ENCODE data around the gene STK17A. TPM values are rescaled to one million over a fixed set of nuclear protein-coding genes. Genes with fewer than 3 reads are reported as not detected.

The STK17A gene
- total RNA-seq, 2 donors from 2014 or later = 61.7 to 67.6 TPM

GRCh38 chr7:43639858-43640491 lies 57.1 kb downstream of the STK17A start:
- H3K9me3 Mint-ChIP-seq = no peaks in the 10 kb centered on the region
- peaks cover 52 to 54% of the 10 kb centered on the region in 2 donors for H3K4me1 Mint-ChIP-seq (ENCODE audit: low read depth in 2 of 2)
- ATAC-seq (no peak), DNase-seq (ENCODE audit: low spot score) (no peak)
- H3K4me3 Mint-ChIP-seq = no peak overlapping the region
- no peaks in the 10 kb centered on the region for H3K27me3 Mint-ChIP-seq
- peak overlapping the region; percentile 77 to 90 for H3K27ac Mint-ChIP-seq
- H3K36me3 Mint-ChIP-seq = peaks cover 35% of the 10 kb centered on the region

- Mint-ChIP-seq H3K4me1 (ENCODE audit: low read depth in 2 of 2) (peaks cover 59% of the 10 kb centered on the region in 2 donors), H3K36me3 (peaks cover 40% of the 10 kb centered on the region), H3K4me3 (no peak overlapping the region), H3K27me3 (no peaks in the 10 kb centered on the region), H3K9me3 (no peaks in the 10 kb centered on the region), H3K27ac (peak overlapping the region; percentile 77 to 90)
- ATAC-seq = no peak
- DNase-seq (ENCODE audit: low spot score) = no peak
These were observed 57.8 kb downstream of the STK17A start for GRCh38 chr7:43640679-43641078.

DNA sequence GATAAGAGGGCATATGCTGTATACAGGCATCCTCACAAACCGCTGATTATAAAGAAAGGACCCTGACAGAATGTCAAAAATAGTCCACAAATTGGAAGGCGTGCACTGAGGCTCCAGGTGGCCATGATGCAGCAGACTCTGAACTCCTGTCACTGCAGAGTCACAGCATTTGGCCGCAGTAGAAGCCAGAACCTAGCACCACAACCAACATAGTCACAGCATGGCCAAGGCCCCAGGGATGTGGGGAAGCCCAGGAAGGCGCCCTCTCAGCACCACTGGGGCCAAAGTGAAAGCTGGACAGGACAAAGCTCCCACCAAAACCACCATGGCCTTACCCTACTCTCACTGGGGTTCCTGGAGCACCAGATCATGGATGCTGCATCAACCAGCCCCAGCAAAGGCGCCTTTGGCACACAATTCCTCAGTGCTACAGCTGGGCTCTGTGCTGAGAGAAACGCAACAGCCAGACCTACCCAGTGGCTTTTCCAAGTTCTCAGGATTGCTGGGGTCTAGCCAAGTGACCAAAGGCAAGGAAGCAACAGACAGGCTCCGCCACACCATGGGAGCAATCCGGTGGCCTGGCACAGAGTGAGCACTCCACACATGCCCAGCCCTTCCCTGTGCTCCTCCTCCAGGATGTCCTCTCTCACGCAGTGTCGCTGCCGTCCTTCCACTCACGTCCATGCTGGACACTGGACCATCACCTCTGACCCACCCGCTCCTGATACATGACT lies 60.2 kb downstream of the STK17A start:
- ATAC-seq = peak; percentile 68 to 72
- peaks cover 66 to 67% of the 10 kb centered on the region in 2 donors for H3K4me1 Mint-ChIP-seq (ENCODE audit: low read depth in 2 of 2)
- no peaks in the 10 kb centered on the region for H3K27me3 Mint-ChIP-seq

GRCh38 chr7:43643846-43644245 lies 60.9 kb downstream of the STK17A start:
- peaks cover 27% of the 10 kb centered on the region for H3K36me3 Mint-ChIP-seq
- DNase-seq (ENCODE audit: low spot score) (no peak), ATAC-seq (no peak)
- no peaks in the 10 kb centered on the region for H3K27me3 Mint-ChIP-seq
- H3K4me3 Mint-ChIP-seq = peak overlapping the region; percentile 45
- peak overlapping the region; percentile 62 to 87 for H3K27ac Mint-ChIP-seq
- peaks cover 69 to 73% of the 10 kb centered on the region in 2 donors for H3K4me1 Mint-ChIP-seq (ENCODE audit: low read depth in 2 of 2)
- H3K9me3 Mint-ChIP-seq = no peaks in the 10 kb centered on the region

More for the DNA sequence above, 60.2 kb downstream of the STK17A start:
- no peaks in the 10 kb centered on the region for H3K9me3 Mint-ChIP-seq
- DNase-seq (ENCODE audit: low spot score) = peak; percentile 64
- H3K36me3 Mint-ChIP-seq = peaks cover 28% of the 10 kb centered on the region
- H3K27ac Mint-ChIP-seq = peak overlapping the region; percentile 65 to 87
- H3K4me3 Mint-ChIP-seq = peak overlapping the region; percentile 45

- DNase-seq (ENCODE audit: low spot score) (no peak), ATAC-seq (no peak)
- peak overlapping the region; percentile 82 to 83 for H3K27ac Mint-ChIP-seq
- no peaks in the 10 kb centered on the region for H3K9me3 Mint-ChIP-seq
- H3K36me3 Mint-ChIP-seq = peaks cover 19% of the 10 kb centered on the region
- H3K4me1 Mint-ChIP-seq (ENCODE audit: low read depth in 2 of 2) = peaks cover 75 to 82% of the 10 kb centered on the region in 2 donors
- H3K4me3 Mint-ChIP-seq = peak overlapping the region; percentile 81
- no peaks in the 10 kb centered on the region for H3K27me3 Mint-ChIP-seq
These were observed 62.9 kb downstream of the STK17A start for GRCh38 chr7:43645699-43646226.

GRCh38 chr7:43646603-43647338 lies 63.9 kb downstream of the STK17A start:
- no peak for DNase-seq (ENCODE audit: low spot score)
- H3K36me3 Mint-ChIP-seq = peaks cover 17% of the 10 kb centered on the region

DNA sequence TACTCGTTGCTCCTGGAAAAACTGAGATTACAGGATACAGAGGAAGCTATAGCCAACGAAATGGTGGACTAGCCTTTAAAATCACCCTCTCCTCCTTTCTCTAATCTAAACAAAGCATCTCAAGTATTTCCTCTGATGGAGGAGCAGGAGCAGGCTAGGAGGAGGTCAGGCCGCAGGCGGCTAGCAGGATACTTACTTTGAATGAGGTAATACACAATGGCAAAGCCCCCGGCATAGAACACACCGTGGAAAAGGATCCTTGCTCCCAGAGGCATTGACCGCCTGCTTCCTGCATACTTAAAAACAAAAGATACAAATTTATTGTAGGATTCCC lies 64.4 kb downstream of the STK17A start:
- Mint-ChIP-seq H3K4me3 (peak overlapping the region; percentile 81), H3K4me1 (ENCODE audit: low read depth in 2 of 2) (peaks cover 82 to 92% of the 10 kb centered on the region in 2 donors), H3K9me3 (no peaks in the 10 kb centered on the region), H3K36me3 (peaks cover 17% of the 10 kb centered on the region), H3K27ac (peak overlapping the region; percentile 82 to 83), H3K27me3 (no peaks in the 10 kb centered on the region)
- ATAC-seq (no peak), DNase-seq (ENCODE audit: low spot score) (no peak)

More at GRCh38 chr7:43646603-43647338, 63.9 kb downstream of the STK17A start:
- Mint-ChIP-seq H3K27me3 (no peaks in the 10 kb centered on the region), H3K9me3 (no peaks in the 10 kb centered on the region), H3K27ac (peak overlapping the region; percentile 82 to 83), H3K4me3 (peak overlapping the region; percentile 81), H3K4me1 (ENCODE audit: low read depth in 2 of 2) (peaks cover 80 to 91% of the 10 kb centered on the region in 2 donors)
- ATAC-seq = no peak

GRCh38 chr7:43647673-43648472 lies 65.0 kb downstream of the STK17A start:
- peaks cover 79 to 90% of the 10 kb centered on the region in 2 donors for H3K4me1 Mint-ChIP-seq (ENCODE audit: low read depth in 2 of 2)
- peak; percentile 73 to 84 for ATAC-seq
- H3K36me3 Mint-ChIP-seq = peaks cover 13% of the 10 kb centered on the region
- H3K27ac Mint-ChIP-seq = peak overlapping the region; percentile 82 to 83
- peak; percentile 74 for DNase-seq (ENCODE audit: low spot score)
- H3K9me3 Mint-ChIP-seq = no peaks in the 10 kb centered on the region
- H3K27me3 Mint-ChIP-seq = no peaks in the 10 kb centered on the region
- peak overlapping the region; percentile 81 for H3K4me3 Mint-ChIP-seq

- DNase-seq (ENCODE audit: low spot score) = peak; percentile 87
- Mint-ChIP-seq H3K36me3 (peaks cover 13% of the 10 kb centered on the region), H3K27ac (peak overlapping the region; percentile 82 to 83), H3K4me3 (peak overlapping the region; percentile 81), H3K27me3 (no peaks in the 10 kb centered on the region), H3K4me1 (ENCODE audit: low read depth in 2 of 2) (peaks cover 73 to 85% of the 10 kb centered on the region in 2 donors), H3K9me3 (no peaks in the 10 kb centered on the region)
- ATAC-seq = peak; percentile 72 to 73
These were observed 65.8 kb downstream of the STK17A start for GRCh38 chr7:43648473-43649406.

DNA sequence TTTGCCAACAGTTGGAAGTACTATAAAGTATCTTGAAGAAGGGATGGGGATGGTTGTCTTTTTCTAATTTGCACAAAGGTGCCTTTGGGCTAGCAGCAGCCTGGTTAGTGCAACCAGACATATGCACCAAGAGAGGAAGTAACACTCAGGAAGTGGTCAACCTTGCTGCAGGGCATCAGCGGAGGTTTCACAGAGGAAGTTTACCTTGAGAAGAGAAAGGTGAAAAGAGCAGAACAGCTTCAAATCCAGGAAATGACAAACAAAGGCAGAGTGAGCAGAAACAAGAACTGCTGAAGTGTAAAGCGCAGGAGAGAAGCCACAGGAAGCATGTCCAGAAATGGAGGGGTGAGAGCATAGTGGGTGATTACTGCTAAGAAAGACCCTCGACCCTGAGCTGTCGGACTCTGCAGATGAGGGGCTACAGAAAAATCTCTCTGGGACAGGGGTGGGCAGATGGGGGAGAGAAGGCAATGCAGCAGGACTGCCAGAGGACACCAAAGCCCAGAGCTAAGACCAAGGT lies 66.9 kb downstream of the STK17A start:
- DNase-seq (ENCODE audit: low spot score) = peak; percentile 82

GRCh38 chr7:43650457-43651052 lies 67.6 kb downstream of the STK17A start:
- H3K4me1 Mint-ChIP-seq (ENCODE audit: low read depth in 2 of 2) = peaks cover 70 to 78% of the 10 kb centered on the region in 2 donors
- ATAC-seq = no peak
- no peaks in the 10 kb centered on the region for H3K9me3 Mint-ChIP-seq
- peaks cover 12% of the 10 kb centered on the region for H3K36me3 Mint-ChIP-seq
- no peaks in the 10 kb centered on the region for H3K27me3 Mint-ChIP-seq
- H3K4me3 Mint-ChIP-seq = peak overlapping the region; percentile 81
- H3K27ac Mint-ChIP-seq = peak overlapping the region; percentile 82 to 83
- no peak for DNase-seq (ENCODE audit: low spot score)

More for the DNA sequence above, 66.9 kb downstream of the STK17A start:
- peaks cover 74 to 84% of the 10 kb centered on the region in 2 donors for H3K4me1 Mint-ChIP-seq (ENCODE audit: low read depth in 2 of 2)
- H3K27me3 Mint-ChIP-seq = no peaks in the 10 kb centered on the region
- ATAC-seq = peak; percentile 70 to 71
- peak overlapping the region; percentile 82 to 83 for H3K27ac Mint-ChIP-seq
- H3K9me3 Mint-ChIP-seq = no peaks in the 10 kb centered on the region
- peak overlapping the region; percentile 81 for H3K4me3 Mint-ChIP-seq
- H3K36me3 Mint-ChIP-seq = peaks cover 16% of the 10 kb centered on the region

DNA sequence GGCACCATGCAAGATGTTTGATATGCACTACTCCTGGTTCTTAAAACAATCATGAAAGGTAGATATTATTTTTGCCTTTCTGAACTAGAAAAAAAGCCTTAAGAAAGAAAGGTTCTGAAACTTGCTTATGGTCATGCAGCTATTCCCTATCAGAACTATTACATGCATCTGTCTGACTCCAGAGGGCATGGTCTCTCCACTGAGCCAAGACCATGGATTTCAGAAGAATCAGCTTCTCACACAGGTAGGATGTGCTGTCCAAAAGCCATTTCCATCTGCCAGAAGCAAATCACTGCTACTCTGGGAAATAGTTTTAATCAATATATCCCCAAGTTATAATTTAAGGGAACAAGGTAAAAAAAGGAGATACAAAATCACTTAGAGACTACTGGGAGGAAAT lies 69.5 kb downstream of the STK17A start:
- Mint-ChIP-seq H3K4me3 (peak overlapping the region; percentile 36), H3K27me3 (no peaks in the 10 kb centered on the region), H3K4me1 (ENCODE audit: low read depth in 2 of 2) (peaks cover 57 to 63% of the 10 kb centered on the region in 2 donors), H3K36me3 (peaks cover 9% of the 10 kb centered on the region), H3K9me3 (no peaks in the 10 kb centered on the region), H3K27ac (peak overlapping the region; percentile 82 to 83)
- DNase-seq (ENCODE audit: low spot score) = no peak
- ATAC-seq = no peak
